ENCODE data around the gene ANKHD1. TPM values are rescaled to one million over a fixed set of nuclear protein-coding genes. Genes with fewer than 3 reads are reported as not detected.

ANKHD1 gene
- total RNA-seq, 2 experiments from 2014 or later, result 148 to 156 TPM

GRCh38 chr5:140545606-140546005 is 144.0 kb downstream of the ANKHD1 start:
- no peak overlapping the region for H3K4me3 Mint-ChIP-seq
- POLR2A ChIA-PET, result interaction anchor here (3.5 kb wide), 1 partner anchor 19 kb away, joined by 23 read pairs; the partner anchor contains the start of genes APBB3 and SLC35A4
- H3K36me3 Mint-ChIP-seq, result peaks cover 22% of the 10 kb centered on the region
- DNase-seq, result no peak
- peak overlapping the region; percentile 45 for H3K27ac Mint-ChIP-seq
- H3K4me1 Mint-ChIP-seq, result peaks cover 27% of the 10 kb centered on the region
- ATAC-seq (ENCODE audit: low read depth), result no peak
- no peaks in the 10 kb centered on the region for H3K27me3 Mint-ChIP-seq
- H3K9me3 Mint-ChIP-seq, result no peaks in the 10 kb centered on the region

- Mint-ChIP-seq H3K4me1 (peaks cover 33% of the 10 kb centered on the region), H3K9me3 (no peaks in the 10 kb centered on the region), H3K27me3 (no peaks in the 10 kb centered on the region), H3K27ac (peak overlapping the region; percentile 99), H3K4me3 (peak overlapping the region; percentile 87), H3K36me3 (peaks cover 30% of the 10 kb centered on the region)
- POLR2A ChIA-PET, result interaction anchor here (1.0 to 3.5 kb wide), 14 partner anchors 10 to 439 kb away, joined by 3 to 23 read pairs (median 6); partner anchors contain the start of genes ANKHD1, APBB3, CD14 and HARS1
- DNase-seq (no peak), ATAC-seq (ENCODE audit: low read depth) (no peak)
Measured at GRCh38 chr5:140546851-140547507, 145.3 kb downstream of the ANKHD1 start.

GRCh38 chr5:140547508-140548299 is 146.1 kb downstream of the ANKHD1 start, which contains the start of gene EIF4EBP3:
Gene EIF4EBP3, plus strand, starts transcription at chr5:140547662. Its CDS starts 76 bp downstream, at chr5:140547738.
- Mint-ChIP-seq H3K36me3 (peaks cover 31% of the 10 kb centered on the region), H3K27me3 (no peaks in the 10 kb centered on the region), H3K4me1 (peaks cover 35% of the 10 kb centered on the region), H3K27ac (peak within 1 kb of the TSS; percentile 99), H3K4me3 (peak within 1 kb of the TSS; percentile 87), H3K9me3 (no peaks in the 10 kb centered on the region)
- DNase-seq (peak; percentile 86), ATAC-seq (ENCODE audit: low read depth) (peak; percentile 96)
- POLR2A ChIA-PET, result interaction anchor here (1.0 to 3.5 kb wide), 15 partner anchors 10 to 440 kb away, joined by 3 to 23 read pairs (median 6); partner anchors contain the start of genes ANKHD1, APBB3, CD14 and HARS1

GRCh38 chr5:140548300-140548688 is 146.7 kb downstream of the ANKHD1 start:
- no peaks in the 10 kb centered on the region for H3K9me3 Mint-ChIP-seq

GRCh38 chr5:140548791-140549190 is 147.2 kb downstream of the ANKHD1 start:
- H3K27ac Mint-ChIP-seq, result peak overlapping the region; percentile 99
- peaks cover 38% of the 10 kb centered on the region for H3K36me3 Mint-ChIP-seq
- peaks cover 46% of the 10 kb centered on the region for H3K4me1 Mint-ChIP-seq
- no peaks in the 10 kb centered on the region for H3K27me3 Mint-ChIP-seq
- peak overlapping the region; percentile 87 for H3K4me3 Mint-ChIP-seq
- no peaks in the 10 kb centered on the region for H3K9me3 Mint-ChIP-seq
- no peak for DNase-seq
- ATAC-seq (ENCODE audit: low read depth), result no peak
- POLR2A ChIA-PET, result interaction anchor here (1.0 to 3.5 kb wide), 11 partner anchors 9 to 441 kb away, joined by 3 to 23 read pairs (median 7); partner anchors contain the start of genes ANKHD1, APBB3, CD14 and IK

More at GRCh38 chr5:140548300-140548688, 146.7 kb downstream of the ANKHD1 start:
- no peaks in the 10 kb centered on the region for H3K27me3 Mint-ChIP-seq
- DNase-seq (no peak), ATAC-seq (ENCODE audit: low read depth) (peak; percentile 4)
- peak overlapping the region; percentile 99 for H3K27ac Mint-ChIP-seq
- H3K4me1 Mint-ChIP-seq, result peaks cover 41% of the 10 kb centered on the region
- POLR2A ChIA-PET, result interaction anchor here (1.0 to 3.5 kb wide), 12 partner anchors 9 to 440 kb away, joined by 3 to 23 read pairs (median 6); partner anchors contain the start of genes ANKHD1, APBB3, CD14 and IK
- H3K36me3 Mint-ChIP-seq, result peaks cover 36% of the 10 kb centered on the region
- H3K4me3 Mint-ChIP-seq, result peak overlapping the region; percentile 87

- DNase-seq (no peak), ATAC-seq (ENCODE audit: low read depth) (no peak)
- Mint-ChIP-seq H3K9me3 (no peaks in the 10 kb centered on the region), H3K27ac (peak overlapping the region; percentile 99), H3K27me3 (no peaks in the 10 kb centered on the region), H3K36me3 (peaks cover 38% of the 10 kb centered on the region), H3K4me1 (peaks cover 53% of the 10 kb centered on the region), H3K4me3 (peak overlapping the region; percentile 41)
- POLR2A ChIA-PET, result interaction anchor here (2.7 to 3.5 kb wide), 3 partner anchors 8 to 148 kb away, joined by 20 to 23 read pairs (median 23); partner anchors contain the start of genes ANKHD1, APBB3, SLC35A4 and SRA1
Measured at GRCh38 chr5:140549237-140550144, 147.9 kb downstream of the ANKHD1 start.

GRCh38 chr5:140550147-140551079 is 148.8 kb downstream of the ANKHD1 start:
- no peaks in the 10 kb centered on the region for H3K9me3 Mint-ChIP-seq
- peak overlapping the region; percentile 85 for H3K27ac Mint-ChIP-seq
- no peak overlapping the region for H3K4me3 Mint-ChIP-seq
- peaks cover 61% of the 10 kb centered on the region for H3K4me1 Mint-ChIP-seq
- DNase-seq (no peak), ATAC-seq (ENCODE audit: low read depth) (no peak)
- POLR2A ChIA-PET, result interaction anchor here (0.9 kb wide), 1 partner anchor 18 kb away, joined by 3 read pairs; no protein-coding TSS in a partner anchor
- no peaks in the 10 kb centered on the region for H3K27me3 Mint-ChIP-seq
- H3K36me3 Mint-ChIP-seq, result peaks cover 36% of the 10 kb centered on the region

GRCh38 chr5:140551872-140552271 is 150.2 kb downstream of the ANKHD1 start:
- no peak for ATAC-seq (ENCODE audit: low read depth)
- Mint-ChIP-seq H3K9me3 (no peaks in the 10 kb centered on the region), H3K27me3 (no peaks in the 10 kb centered on the region), H3K4me3 (no peak overlapping the region), H3K27ac (no peak overlapping the region), H3K4me1 (peaks cover 69% of the 10 kb centered on the region), H3K36me3 (peaks cover 45% of the 10 kb centered on the region)
- no peak for DNase-seq
- POLR2A ChIA-PET, result interaction anchor here (1.1 kb wide), 1 partner anchor 12 kb away, joined by 3 read pairs; the partner anchor contains the start of gene APBB3

GRCh38 chr5:140553657-140554056 is 152.0 kb downstream of the ANKHD1 start:
- DNase-seq (no peak), ATAC-seq (ENCODE audit: low read depth) (no peak)
- Mint-ChIP-seq H3K36me3 (peaks cover 45% of the 10 kb centered on the region), H3K9me3 (no peaks in the 10 kb centered on the region), H3K27ac (peak overlapping the region; percentile 44), H3K27me3 (no peaks in the 10 kb centered on the region), H3K4me3 (peak overlapping the region; percentile 15), H3K4me1 (peaks cover 63% of the 10 kb centered on the region)
- POLR2A ChIA-PET, result interaction anchor here (0.6 to 1.8 kb wide), 3 partner anchors 65 to 190 kb away, joined by 3 to 5 read pairs (median 3); partner anchors contain the start of gene TMCO6

- POLR2A ChIA-PET, result interaction anchor here (1.2 to 1.8 kb wide), 2 partner anchors 16 to 85 kb away, joined by 3 to 5 read pairs; partner anchors contain the start of gene TMCO6
- peaks cover 43% of the 10 kb centered on the region for H3K36me3 Mint-ChIP-seq
Measured at GRCh38 chr5:140554454-140554853, 152.8 kb downstream of the ANKHD1 start.

GRCh38 chr5:140555747-140556312 is 154.2 kb downstream of the ANKHD1 start:
- H3K4me3 Mint-ChIP-seq, result peak overlapping the region; percentile 92
- no peak for ATAC-seq (ENCODE audit: low read depth)
- peaks cover 36% of the 10 kb centered on the region for H3K36me3 Mint-ChIP-seq
- no peak for DNase-seq
- peaks cover 52% of the 10 kb centered on the region for H3K4me1 Mint-ChIP-seq
- POLR2A ChIA-PET, result interaction anchor here (0.6 kb wide), 1 partner anchor 135 kb away, joined by 5 read pairs; the partner anchor contains the start of genes HARS1 and HARS2
- peak overlapping the region; percentile 85 for H3K27ac Mint-ChIP-seq
- no peaks in the 10 kb centered on the region for H3K9me3 Mint-ChIP-seq
- no peaks in the 10 kb centered on the region for H3K27me3 Mint-ChIP-seq

More at GRCh38 chr5:140554454-140554853, 152.8 kb downstream of the ANKHD1 start:
- DNase-seq, result no peak
- Mint-ChIP-seq H3K9me3 (no peaks in the 10 kb centered on the region), H3K4me1 (peaks cover 58% of the 10 kb centered on the region), H3K27ac (peak overlapping the region; percentile 44), H3K4me3 (peak overlapping the region; percentile 32), H3K27me3 (no peaks in the 10 kb centered on the region)
- no peak for ATAC-seq (ENCODE audit: low read depth)
